K562 (cell line): ENCODE results near the gene COPS6. TPM values are rescaled to one million over a fixed set of nuclear protein-coding genes. Genes with fewer than 3 reads are reported as not detected.

Experiments
- CBFB ChIP-seq: sonication (generic); formaldehyde crosslinking; IDR thresholded peaks from 2 replicates; pipeline ENCODE4 v1.4.0; 2020; ENCODE audit warnings: mild to moderate bottlenecking, missing genetic modification reagents
- EWSR1 ChIP-seq: fragments of 450-650 bp; IDR thresholded peaks from 2 replicates; pipeline ENCODE4 v1.6.1; 2018; ENCODE audit warnings: borderline replicate concordance, mild to moderate bottlenecking, low read depth, moderate library complexity; ENCODE audit not compliant: partially characterized antibody
- MTA2 ChIP-seq: fragments of 450-650 bp; IDR thresholded peaks from 2 replicates; pipeline ENCODE4 v1.6.1; 2016; ENCODE audit warnings: low read depth
- NONO ChIP-seq, 2 experiments: fragments of 200-400 bp in 1 of 2; fragments of 450-650 bp in 1 of 2; formaldehyde crosslinking in 1 of 2; IDR thresholded peaks; 2 replicates each; pipeline ENCODE4 v1.6.1; 2017; ENCODE audit warnings: low read depth in 2 of 2, mild to moderate bottlenecking in 2 of 2, moderate library complexity in 2 of 2, low read length in 1 of 2
- POLR2AphosphoS5 ChIP-seq: IDR thresholded peaks from 2 replicates; pipeline ENCODE4 v1.6.1; 2011; ENCODE audit warnings: mild to moderate bottlenecking, low read depth, low read length, moderate library complexity; ENCODE audit not compliant: control insufficient read depth, insufficient read depth
- POU5F1 ChIP-seq: fragments of 150-350 bp; IDR thresholded peaks from 2 replicates; pipeline ENCODE4 v1.6.1; 2014; ENCODE audit warnings: borderline replicate concordance, low read length, low read depth, mild to moderate bottlenecking; ENCODE audit not compliant: partially characterized antibody
- ZKSCAN3 ChIP-seq: fragments of 250-450 bp; sonication (Bioruptor Pico); IDR thresholded peaks from 2 replicates; pipeline ENCODE4 v1.4.0; 2020
- ZNF274 ChIP-seq: IDR thresholded peaks from 2 replicates; pipeline ENCODE4 v1.6.1; 2011; ENCODE audit warnings: low read depth, mild to moderate bottlenecking, low read length, moderate library complexity, borderline replicate concordance
- ZNF282 ChIP-seq: sonication (generic); formaldehyde crosslinking; IDR thresholded peaks from 2 replicates; pipeline ENCODE4 v1.8.1; 2023; ENCODE audit warnings: missing genetic modification reagents
- ZNF551 ChIP-seq: fragments of 250-450 bp; sonication (Bioruptor Pico); IDR thresholded peaks from 2 replicates; pipeline ENCODE4 v1.5.0; 2021; ENCODE audit warnings: mild to moderate bottlenecking, moderate library complexity
- polyA plus RNA-seq, 8 experiments: library from polyadenylated mRNA; depleted of rRNA in 4 of 8; stranded (reverse) in 5 of 8; unstranded in 3 of 8; fragments of >200 nt; fragmentation: Nextera tagmentation in 2 of 8; fragmentation: Illumina TruSeq in 1 of 8; extraction: Ambion mirVana in 2 of 8; extraction: Trizol in 1 of 8; gene quantifications; 2 replicates each; pipeline versions ENCODE4 v1.2.1 to v1.2.3, GENCODE V29; 2011 to 2014; ENCODE audit warnings: inconsistent platforms in 1 of 8, missing spikeins in 1 of 8
- total RNA-seq, 7 experiments: library from RNA; depleted of rRNA in 6 of 7; stranded (reverse); fragments of >200 nt in 6 of 7; fragmentation: Illumina TruSeq in 2 of 7; extraction: Trizol in 2 of 7; gene quantifications; 2 replicates each; pipeline versions ENCODE4 v1.2.1 to v1.2.3, GENCODE V29; 2011 to 2021; ENCODE audit warnings: low replicate concordance in 1 of 7
- TF ChIP-seq, protein P1 (sequence below), 2 experiments: fragments of 150-350 bp in 1 of 2; IDR thresholded peaks; 2 replicates each; pipeline ENCODE4 v1.6.1; 2012 to 2016; ENCODE audit warnings: low read depth in 2 of 2, low read length in 2 of 2, mild to moderate bottlenecking in 1 of 2, moderate library complexity in 1 of 2
- TF ChIP-seq, protein P2 (sequence below): fragments of 250-450 bp; sonication (Bioruptor Pico); IDR thresholded peaks from 2 replicates; pipeline ENCODE4 v1.4.0; 2020; ENCODE audit warnings: mild to moderate bottlenecking, moderate library complexity, borderline replicate concordance
- TF ChIP-seq, protein P3 (sequence below): sonication (generic); formaldehyde crosslinking; IDR thresholded peaks from 2 replicates; pipeline ENCODE4 v1.8.1; 2022; ENCODE audit warnings: missing genetic modification reagents
- TF ChIP-seq, protein P4 (sequence below): sonication (generic); formaldehyde crosslinking; IDR thresholded peaks from 2 replicates; pipeline ENCODE4 v1.8.1; 2023; ENCODE audit warnings: mild to moderate bottlenecking, missing genetic modification reagents
- TF ChIP-seq, protein P5 (sequence below): sonication (generic); formaldehyde crosslinking; IDR thresholded peaks from 2 replicates; pipeline ENCODE4 v1.8.0; 2022; ENCODE audit warnings: mild to moderate bottlenecking, missing genetic modification reagents, borderline replicate concordance

The COPS6 gene
- total and polyA plus RNA-seq, 9 of the 15 experiments (the other 6 are each of a cell fraction or from before 2014, with no cell fraction given), result 63.0 to 331 (median 168) TPM

DNA sequence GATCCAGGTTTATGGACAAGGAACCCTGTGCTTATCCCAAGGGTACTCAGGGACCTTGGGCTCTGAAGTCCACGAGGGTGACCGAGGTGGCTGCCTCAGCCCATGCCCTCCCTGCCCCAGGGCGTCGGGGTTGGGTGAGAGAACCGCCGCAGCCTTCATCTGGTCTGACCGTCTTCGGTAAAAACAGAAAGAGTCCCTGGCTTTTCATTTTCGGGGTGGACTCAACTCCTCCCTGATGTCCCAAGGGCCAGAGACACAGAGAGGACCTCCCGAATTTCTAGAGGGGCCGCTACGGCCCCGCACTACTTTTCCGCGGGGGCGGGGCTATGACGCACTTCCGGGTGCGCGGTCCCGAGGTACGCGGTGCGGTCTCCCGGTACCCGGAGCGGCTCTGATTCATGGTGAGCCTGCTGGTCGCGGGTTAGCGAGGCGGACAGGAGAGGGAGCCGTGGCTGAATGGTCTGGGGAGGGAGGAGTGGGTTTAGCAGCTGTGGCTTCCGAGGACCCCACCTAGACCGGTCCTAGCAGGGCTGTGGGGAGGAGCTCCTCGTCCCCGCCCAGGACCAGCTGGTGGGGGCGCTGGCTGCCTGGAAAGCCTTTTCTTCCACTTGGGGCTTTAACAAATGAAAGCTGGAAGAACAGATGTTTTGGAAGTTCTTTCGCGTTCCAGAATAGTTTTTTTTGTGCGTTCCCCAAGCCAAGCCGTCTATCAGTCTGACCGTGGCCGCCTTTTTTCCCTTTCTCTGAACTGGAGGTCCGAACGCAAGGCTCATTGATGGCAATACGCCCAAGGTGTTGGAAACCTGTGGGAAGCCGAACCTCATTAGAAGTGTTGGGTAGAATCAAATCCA lies 39.1 kb upstream of the COPS6 start, which contains the start of gene ZSCAN21 (continued):
- TF ChIP-seq ZKSCAN3 (CRISPR knock-in tag), result no peak
- TF ChIP-seq, protein P1, sequence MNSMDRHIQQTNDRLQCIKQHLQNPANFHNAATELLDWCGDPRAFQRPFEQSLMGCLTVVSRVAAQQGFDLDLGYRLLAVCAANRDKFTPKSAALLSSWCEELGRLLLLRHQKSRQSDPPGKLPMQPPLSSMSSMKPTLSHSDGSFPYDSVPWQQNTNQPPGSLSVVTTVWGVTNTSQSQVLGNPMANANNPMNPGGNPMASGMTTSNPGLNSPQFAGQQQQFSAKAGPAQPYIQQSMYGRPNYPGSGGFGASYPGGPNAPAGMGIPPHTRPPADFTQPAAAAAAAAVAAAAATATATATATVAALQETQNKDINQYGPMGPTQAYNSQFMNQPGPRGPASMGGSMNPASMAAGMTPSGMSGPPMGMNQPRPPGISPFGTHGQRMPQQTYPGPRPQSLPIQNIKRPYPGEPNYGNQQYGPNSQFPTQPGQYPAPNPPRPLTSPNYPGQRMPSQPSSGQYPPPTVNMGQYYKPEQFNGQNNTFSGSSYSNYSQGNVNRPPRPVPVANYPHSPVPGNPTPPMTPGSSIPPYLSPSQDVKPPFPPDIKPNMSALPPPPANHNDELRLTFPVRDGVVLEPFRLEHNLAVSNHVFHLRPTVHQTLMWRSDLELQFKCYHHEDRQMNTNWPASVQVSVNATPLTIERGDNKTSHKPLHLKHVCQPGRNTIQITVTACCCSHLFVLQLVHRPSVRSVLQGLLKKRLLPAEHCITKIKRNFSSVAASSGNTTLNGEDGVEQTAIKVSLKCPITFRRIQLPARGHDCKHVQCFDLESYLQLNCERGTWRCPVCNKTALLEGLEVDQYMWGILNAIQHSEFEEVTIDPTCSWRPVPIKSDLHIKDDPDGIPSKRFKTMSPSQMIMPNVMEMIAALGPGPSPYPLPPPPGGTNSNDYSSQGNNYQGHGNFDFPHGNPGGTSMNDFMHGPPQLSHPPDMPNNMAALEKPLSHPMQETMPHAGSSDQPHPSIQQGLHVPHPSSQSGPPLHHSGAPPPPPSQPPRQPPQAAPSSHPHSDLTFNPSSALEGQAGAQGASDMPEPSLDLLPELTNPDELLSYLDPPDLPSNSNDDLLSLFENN (IDR thresholded peaks at IDR 0.05; ENCODE audit: low read depth in 2 of 2, low read length in 2 of 2), result peak in 1 of 2 experiments; percentile 30; a peak in 1 of 4 replicates
- TF ChIP-seq ZNF282, result no peak
- no peak for TF ChIP-seq ZNF551
- TF ChIP-seq EWSR1, result no peak
- TF ChIP-seq, protein P2, sequence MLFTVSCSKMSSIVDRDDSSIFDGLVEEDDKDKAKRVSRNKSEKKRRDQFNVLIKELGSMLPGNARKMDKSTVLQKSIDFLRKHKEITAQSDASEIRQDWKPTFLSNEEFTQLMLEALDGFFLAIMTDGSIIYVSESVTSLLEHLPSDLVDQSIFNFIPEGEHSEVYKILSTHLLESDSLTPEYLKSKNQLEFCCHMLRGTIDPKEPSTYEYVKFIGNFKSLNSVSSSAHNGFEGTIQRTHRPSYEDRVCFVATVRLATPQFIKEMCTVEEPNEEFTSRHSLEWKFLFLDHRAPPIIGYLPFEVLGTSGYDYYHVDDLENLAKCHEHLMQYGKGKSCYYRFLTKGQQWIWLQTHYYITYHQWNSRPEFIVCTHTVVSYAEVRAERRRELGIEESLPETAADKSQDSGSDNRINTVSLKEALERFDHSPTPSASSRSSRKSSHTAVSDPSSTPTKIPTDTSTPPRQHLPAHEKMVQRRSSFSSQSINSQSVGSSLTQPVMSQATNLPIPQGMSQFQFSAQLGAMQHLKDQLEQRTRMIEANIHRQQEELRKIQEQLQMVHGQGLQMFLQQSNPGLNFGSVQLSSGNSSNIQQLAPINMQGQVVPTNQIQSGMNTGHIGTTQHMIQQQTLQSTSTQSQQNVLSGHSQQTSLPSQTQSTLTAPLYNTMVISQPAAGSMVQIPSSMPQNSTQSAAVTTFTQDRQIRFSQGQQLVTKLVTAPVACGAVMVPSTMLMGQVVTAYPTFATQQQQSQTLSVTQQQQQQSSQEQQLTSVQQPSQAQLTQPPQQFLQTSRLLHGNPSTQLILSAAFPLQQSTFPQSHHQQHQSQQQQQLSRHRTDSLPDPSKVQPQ, result no peak
- no peak for TF ChIP-seq MTA2
- TF ChIP-seq, protein P3, sequence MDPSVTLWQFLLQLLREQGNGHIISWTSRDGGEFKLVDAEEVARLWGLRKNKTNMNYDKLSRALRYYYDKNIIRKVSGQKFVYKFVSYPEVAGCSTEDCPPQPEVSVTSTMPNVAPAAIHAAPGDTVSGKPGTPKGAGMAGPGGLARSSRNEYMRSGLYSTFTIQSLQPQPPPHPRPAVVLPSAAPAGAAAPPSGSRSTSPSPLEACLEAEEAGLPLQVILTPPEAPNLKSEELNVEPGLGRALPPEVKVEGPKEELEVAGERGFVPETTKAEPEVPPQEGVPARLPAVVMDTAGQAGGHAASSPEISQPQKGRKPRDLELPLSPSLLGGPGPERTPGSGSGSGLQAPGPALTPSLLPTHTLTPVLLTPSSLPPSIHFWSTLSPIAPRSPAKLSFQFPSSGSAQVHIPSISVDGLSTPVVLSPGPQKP (CRISPR knock-in tag), result no peak
- TF ChIP-seq CBFB (CRISPR knock-in tag), result no peak
- no peak for TF ChIP-seq POU5F1
- no peak for TF ChIP-seq ZNF274
- TF ChIP-seq, protein P4, sequence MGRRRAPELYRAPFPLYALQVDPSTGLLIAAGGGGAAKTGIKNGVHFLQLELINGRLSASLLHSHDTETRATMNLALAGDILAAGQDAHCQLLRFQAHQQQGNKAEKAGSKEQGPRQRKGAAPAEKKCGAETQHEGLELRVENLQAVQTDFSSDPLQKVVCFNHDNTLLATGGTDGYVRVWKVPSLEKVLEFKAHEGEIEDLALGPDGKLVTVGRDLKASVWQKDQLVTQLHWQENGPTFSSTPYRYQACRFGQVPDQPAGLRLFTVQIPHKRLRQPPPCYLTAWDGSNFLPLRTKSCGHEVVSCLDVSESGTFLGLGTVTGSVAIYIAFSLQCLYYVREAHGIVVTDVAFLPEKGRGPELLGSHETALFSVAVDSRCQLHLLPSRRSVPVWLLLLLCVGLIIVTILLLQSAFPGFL (CRISPR knock-in tag), result no peak
- TF ChIP-seq NONO (IDR thresholded peaks at IDR 0.05; ENCODE audit: low read depth in 2 of 2, low read length in 1 of 2), result 0 out of 4 replicates have a peak, but pooled peaks of 1 of the 2 experiments have one; percentile 26
- TF ChIP-seq, protein P5, sequence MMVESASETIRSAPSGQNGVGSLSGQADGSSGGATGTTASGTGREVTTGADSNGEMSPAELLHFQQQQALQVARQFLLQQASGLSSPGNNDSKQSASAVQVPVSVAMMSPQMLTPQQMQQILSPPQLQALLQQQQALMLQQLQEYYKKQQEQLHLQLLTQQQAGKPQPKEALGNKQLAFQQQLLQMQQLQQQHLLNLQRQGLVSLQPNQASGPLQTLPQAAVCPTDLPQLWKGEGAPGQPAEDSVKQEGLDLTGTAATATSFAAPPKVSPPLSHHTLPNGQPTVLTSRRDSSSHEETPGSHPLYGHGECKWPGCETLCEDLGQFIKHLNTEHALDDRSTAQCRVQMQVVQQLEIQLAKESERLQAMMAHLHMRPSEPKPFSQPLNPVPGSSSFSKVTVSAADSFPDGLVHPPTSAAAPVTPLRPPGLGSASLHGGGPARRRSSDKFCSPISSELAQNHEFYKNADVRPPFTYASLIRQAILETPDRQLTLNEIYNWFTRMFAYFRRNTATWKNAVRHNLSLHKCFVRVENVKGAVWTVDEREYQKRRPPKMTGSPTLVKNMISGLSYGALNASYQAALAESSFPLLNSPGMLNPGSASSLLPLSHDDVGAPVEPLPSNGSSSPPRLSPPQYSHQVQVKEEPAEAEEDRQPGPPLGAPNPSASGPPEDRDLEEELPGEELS, result no peak
- TF ChIP-seq POLR2AphosphoS5, result peak; percentile 86
